GM13977 (cell line): ENCODE results near the gene POLD4.

Experiments
- DNase-seq: peaks from one replicate; pipeline ENCODE4 v3.0.0; 2012; ENCODE audit warnings: low spot score
- in situ Hi-C: fragments of 300-500 bp; cut with MboI; formaldehyde crosslinking; loops from one replicate; pipeline ENCODE4 v1.12.0; 2022; ENCODE audit warnings: low sequenced_read_pairs, low pct_unique_long_range_greater_than_20kb, mixed read lengths, inconsistent platforms; ENCODE audit not compliant: unreplicated experiment
- TF ChIP-seq, protein P1 (sequence below): IDR thresholded peaks from 2 replicates; pipeline ENCODE4 v1.5.1; 2012; ENCODE audit warnings: mild to moderate bottlenecking, control low read depth; ENCODE audit not compliant: insufficient read depth; ENCODE audit errors: extremely low read depth, missing control alignments

POLD4 gene

DNA sequence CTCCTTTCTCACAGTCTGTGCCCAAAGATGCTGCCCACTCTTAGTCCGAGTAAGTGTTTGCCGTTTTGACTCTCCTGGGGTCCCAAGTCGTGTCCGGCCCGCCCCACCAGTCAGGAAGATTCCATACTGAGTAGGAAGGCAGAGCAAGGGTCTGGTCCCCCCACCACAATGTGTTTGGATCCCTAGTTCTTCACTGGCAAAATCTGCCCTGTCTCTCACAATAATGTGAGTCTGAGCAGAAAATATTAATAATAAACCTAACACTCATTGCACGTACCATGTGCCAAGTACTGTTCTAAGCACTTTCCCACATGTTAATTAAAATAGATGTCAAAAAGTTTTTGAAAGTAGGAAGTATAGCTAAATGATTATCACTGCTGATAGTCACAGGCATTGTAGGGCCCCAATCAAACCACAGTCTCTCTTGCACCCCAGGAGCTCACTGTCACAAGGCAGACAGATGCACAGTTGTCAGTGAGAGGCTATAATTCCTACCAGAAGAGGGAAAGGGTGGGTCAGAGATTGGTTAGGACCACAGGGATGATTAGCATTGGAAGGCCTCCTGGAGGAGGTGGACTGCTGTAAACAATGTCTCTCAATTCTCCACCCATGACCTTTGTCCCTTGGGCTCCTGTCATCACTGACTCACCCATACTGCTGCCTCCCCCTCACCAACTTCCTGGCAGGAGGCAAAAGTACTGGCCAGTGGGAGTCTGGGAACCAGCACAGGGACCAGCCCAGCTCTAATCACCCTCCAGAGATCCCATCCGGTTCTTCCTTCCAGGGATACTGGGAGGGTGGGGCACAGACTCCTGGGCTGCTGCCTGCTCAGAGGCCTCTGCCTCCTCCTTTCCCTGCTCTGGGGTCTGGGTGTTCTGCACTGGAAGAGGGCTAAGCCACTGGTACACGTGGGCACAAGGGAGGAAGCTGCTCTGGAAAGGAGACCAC is 1.0 kb upstream of the POLD4 start:
- in situ Hi-C loops, result no loop called here
- DNase-seq, result peak; percentile 38
- TF ChIP-seq, protein P1, sequence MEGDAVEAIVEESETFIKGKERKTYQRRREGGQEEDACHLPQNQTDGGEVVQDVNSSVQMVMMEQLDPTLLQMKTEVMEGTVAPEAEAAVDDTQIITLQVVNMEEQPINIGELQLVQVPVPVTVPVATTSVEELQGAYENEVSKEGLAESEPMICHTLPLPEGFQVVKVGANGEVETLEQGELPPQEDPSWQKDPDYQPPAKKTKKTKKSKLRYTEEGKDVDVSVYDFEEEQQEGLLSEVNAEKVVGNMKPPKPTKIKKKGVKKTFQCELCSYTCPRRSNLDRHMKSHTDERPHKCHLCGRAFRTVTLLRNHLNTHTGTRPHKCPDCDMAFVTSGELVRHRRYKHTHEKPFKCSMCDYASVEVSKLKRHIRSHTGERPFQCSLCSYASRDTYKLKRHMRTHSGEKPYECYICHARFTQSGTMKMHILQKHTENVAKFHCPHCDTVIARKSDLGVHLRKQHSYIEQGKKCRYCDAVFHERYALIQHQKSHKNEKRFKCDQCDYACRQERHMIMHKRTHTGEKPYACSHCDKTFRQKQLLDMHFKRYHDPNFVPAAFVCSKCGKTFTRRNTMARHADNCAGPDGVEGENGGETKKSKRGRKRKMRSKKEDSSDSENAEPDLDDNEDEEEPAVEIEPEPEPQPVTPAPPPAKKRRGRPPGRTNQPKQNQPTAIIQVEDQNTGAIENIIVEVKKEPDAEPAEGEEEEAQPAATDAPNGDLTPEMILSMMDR, result no peak

DNA sequence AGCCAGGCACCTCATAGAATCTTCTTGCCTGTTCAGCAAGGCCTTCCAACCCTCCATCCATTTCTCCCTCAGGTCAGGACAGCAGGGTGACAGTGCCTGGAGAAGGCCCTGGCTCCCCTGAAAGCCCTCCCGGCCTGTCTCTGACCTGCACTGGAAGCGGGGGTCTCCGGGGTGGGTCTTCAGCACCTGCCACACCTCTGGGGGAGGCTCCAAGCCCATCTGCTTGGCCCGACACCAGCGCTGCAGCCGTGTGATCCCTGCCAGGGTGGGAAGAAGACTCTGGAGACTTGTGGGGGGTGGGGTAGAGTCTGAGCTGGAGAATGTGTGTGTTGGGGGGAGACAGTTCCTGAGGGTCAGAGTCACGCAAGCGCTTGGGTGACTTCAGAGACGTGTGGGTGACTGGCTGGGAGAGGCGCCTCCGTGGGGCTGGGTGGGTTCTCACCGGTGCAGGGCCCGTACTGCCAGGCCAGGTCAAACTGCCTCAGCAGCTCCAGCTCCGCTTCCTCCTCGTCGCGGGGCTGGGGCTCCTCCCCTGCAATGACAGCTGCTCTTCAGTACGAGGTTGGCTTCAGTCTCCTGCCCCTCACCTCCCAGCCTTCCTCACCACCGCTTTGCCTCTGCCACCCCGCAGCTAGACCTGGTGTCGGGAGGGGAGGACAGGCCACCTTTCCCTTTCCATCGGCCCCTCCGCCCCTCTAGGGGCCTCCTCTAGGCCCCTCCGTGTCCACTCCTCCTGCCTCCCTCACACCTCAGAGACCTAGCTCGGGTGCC is 615 bp downstream of the POLD4 start:
- in situ Hi-C loops, result no loop called here
- peak; percentile 60 for DNase-seq
- TF ChIP-seq, protein P1, result no peak

DNA sequence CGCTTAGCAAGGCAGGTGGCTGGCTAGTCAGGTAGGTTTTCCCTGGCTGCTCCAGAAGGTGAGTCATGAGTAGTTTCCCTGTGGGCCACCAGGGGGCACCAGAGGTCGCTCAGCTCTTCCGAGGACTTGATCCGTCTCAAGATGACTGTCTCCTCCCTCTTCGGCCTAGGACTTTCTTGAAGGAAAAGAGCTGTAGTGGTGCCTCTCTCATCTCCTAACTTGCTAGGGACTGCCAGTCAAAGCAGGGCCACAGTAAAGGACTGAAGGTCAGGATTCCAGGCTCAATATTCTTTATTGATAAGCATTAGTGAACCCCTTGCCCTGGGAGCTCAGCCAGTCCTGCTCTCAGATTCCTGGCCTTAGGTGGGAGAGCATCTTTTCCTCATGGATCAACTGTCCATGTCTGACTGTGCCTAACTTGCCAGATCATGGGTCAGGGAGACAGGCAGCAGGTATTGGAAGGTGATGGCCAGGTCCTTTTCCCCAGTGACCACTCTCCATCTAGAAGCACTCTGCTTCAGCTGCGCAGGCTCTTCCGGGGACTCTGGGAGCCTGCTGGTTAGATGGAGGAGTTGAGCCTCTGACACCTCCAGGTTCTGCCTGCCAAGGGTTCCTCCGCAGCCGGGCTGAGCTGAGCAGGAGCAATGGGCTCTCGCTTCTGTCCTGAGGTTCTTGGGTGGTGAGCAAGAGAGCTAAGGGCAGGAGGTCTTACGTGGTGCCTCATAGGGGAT is 1.9 kb downstream of the POLD4 start:
- DNase-seq, result peak; percentile 76
- in situ Hi-C loops, result no loop called here
- TF ChIP-seq, protein P1, result peak; percentile 91

DNA sequence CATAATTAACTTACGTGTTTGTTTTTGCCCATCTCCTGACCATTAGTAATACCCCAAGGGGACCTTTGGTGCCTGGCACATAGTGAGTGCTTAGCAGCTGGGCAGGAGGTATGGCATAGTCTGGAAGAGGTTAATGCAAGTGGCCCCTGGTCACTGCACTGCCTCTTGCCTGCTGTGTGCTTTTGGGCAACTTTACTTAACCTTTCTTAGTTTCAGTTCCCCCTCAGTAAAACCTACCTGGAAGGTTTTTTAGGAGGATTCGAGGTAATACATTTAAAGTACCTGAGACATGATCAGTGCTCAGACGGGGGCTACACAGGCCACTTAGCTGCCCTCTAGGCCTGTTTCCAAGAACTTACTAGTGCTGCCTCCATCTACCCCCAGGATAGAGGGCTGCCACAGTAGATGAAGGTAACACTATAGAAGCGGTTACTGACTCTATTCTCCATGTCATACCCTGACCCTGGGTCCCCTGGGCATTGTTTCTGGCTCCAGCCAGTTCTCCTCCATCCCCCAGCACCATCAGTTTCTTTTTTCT is 3.3 kb downstream of the POLD4 start:
- in situ Hi-C loops, result no loop called here
- no peak for DNase-seq
- TF ChIP-seq, protein P1, result no peak

DNA sequence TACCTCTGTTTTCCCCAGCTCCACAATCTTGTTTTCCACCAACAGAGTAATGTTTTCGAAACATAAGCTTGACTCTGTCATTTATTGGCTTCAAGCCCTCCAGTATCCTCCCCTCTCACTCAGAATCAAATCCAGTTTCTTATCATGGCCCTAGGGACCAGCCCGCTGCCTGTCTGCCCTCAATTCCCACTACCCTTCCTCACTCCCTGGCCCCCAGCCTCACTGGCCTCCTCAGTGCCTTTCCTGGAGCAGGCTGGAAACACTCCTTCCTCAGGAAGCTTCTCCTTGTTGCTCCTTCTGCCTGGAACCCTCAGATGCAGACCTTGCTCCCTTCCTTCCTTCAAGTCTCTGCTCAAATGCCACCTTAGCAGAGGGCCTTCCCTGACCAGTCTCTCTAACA is 3.9 kb downstream of the POLD4 start:
- in situ Hi-C loops, result no loop called here
- TF ChIP-seq, protein P1, result no peak
- no peak for DNase-seq

DNA sequence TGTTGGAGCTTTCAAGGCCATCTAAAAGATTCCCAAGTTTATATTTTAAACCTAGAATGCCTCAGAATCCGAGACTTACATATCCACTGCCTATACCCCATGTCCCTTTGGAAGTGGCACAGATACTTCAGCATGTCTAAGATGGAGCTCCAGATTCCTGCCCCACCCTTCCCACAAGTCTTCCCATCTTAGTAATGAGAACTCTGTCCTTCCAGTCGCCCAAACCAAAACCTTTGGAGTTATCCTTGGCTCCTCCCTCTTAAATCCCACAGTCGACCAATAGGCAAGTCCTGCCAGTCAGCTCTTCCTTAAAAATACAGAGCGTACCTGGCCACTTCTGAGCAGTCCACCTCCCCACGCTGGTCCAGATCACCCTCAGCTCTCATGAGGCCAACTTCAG is 4.3 kb downstream of the POLD4 start:
- in situ Hi-C loops, result no loop called here
- no peak for DNase-seq
- TF ChIP-seq, protein P1, result no peak
